GM06990 (cell line): ENCODE data around the gene DENND2C.
A peak's percentile ranks its signal among the peaks of the same experiment; 100 is the strongest.

Experiments
- DNase-seq: peaks from one replicate; pipeline ENCODE4 v3.0.0-alpha.2; 2011; ENCODE audit not compliant: insufficient read length; ENCODE audit errors: extremely low read depth
- H3K27me3 ChIP-seq: replicated peaks from 2 replicates; pipeline ENCODE4 v1.6.0; 2011; ENCODE audit warnings: low read length; ENCODE audit not compliant: control insufficient read depth, insufficient read depth
- H3K36me3 ChIP-seq: 2 replicates; pipeline ENCODE4 v1.5.1; 2011; ENCODE audit warnings: low read length; ENCODE audit not compliant: control insufficient read depth, insufficient read depth
- H3K4me3 ChIP-seq: replicated peaks from 2 replicates; pipeline ENCODE4 v1.5.1; 2011; ENCODE audit warnings: low read depth, mild to moderate bottlenecking, control low read depth, low read length
- TF ChIP-seq, protein P1 (sequence below): IDR thresholded peaks from 2 replicates; pipeline ENCODE4 v1.5.1; 2011; ENCODE audit warnings: low read length, control low read depth, mild to moderate bottlenecking, inconsistent platforms; ENCODE audit not compliant: insufficient read depth, poor library complexity, severe bottlenecking

The DENND2C gene

DNA sequence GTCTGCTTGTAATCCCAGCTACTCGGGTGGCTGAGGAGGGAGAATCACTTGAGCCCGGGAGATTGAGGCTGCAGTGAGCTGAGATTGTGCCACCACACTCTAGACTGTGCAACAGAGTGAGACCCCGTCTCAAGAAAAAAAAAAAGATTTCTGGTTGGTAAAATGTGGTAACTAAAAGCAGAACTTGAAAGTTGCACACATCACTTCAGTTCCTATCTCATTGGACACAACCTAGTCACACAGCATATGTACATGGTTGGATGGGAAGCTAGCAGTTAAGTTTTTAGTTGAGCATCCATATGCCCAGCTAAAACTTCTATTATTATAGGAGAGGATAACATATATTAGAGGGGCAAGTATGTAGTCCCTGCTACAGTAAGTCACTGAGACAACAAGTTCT, 110.5 kb downstream of the DENND2C start:
- Histone ChIP-seq H3K4me3 (no peak overlapping the region), H3K27me3 (no peaks in the 10 kb centered on the region), H3K36me3 (no peaks in the 10 kb centered on the region)
- peak; percentile 17 for DNase-seq
- TF ChIP-seq, protein P1, sequence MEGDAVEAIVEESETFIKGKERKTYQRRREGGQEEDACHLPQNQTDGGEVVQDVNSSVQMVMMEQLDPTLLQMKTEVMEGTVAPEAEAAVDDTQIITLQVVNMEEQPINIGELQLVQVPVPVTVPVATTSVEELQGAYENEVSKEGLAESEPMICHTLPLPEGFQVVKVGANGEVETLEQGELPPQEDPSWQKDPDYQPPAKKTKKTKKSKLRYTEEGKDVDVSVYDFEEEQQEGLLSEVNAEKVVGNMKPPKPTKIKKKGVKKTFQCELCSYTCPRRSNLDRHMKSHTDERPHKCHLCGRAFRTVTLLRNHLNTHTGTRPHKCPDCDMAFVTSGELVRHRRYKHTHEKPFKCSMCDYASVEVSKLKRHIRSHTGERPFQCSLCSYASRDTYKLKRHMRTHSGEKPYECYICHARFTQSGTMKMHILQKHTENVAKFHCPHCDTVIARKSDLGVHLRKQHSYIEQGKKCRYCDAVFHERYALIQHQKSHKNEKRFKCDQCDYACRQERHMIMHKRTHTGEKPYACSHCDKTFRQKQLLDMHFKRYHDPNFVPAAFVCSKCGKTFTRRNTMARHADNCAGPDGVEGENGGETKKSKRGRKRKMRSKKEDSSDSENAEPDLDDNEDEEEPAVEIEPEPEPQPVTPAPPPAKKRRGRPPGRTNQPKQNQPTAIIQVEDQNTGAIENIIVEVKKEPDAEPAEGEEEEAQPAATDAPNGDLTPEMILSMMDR = no peak

DNA sequence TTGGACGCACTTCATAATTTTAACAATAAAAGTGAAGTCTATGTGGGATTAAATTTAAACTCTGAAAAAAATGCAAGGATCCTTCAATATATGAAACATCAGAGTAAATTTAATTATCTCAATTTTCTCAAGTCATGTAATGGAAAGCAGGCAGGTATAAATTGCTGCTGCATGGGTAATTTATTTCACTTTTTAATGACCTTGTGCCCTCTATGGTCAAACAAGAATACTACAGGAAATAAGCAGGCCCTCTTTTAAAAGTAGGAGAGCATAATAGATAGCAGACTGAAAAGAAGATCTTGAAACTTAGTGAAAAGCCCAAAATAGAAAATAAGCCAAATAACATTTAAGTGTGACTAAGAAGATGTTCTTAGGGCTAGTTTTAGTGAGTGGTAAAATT, 111.3 kb downstream of the DENND2C start:
- DNase-seq = no peak
- H3K36me3 ChIP-seq = no peaks in the 10 kb centered on the region
- TF ChIP-seq, protein P1 = peak; percentile 40
- no peak overlapping the region for H3K4me3 ChIP-seq
- no peaks in the 10 kb centered on the region for H3K27me3 ChIP-seq

DNA sequence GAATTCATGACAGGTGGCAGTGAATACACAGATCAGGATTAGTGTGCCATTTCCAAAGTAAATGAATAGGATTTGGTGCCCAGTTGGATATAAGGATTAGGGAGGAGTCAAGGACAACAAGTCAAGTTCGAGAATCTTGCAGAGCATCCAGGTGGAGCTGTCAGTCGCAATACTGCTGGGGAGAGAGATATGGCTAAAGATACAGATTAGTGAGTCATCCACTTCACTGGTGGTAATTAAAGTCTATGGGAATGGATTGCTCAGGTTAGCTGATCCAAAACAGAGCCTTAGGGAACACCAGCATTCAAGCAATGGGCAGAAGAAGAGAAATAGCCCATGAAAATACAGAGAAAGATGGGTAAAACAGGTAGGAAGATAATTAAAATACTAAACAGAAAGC, 115.3 kb downstream of the DENND2C start:
- TF ChIP-seq, protein P1 = no peak
- no peak for DNase-seq
- H3K27me3 ChIP-seq = no peaks in the 10 kb centered on the region
- no peak overlapping the region for H3K4me3 ChIP-seq
- no peaks in the 10 kb centered on the region for H3K36me3 ChIP-seq

DNA sequence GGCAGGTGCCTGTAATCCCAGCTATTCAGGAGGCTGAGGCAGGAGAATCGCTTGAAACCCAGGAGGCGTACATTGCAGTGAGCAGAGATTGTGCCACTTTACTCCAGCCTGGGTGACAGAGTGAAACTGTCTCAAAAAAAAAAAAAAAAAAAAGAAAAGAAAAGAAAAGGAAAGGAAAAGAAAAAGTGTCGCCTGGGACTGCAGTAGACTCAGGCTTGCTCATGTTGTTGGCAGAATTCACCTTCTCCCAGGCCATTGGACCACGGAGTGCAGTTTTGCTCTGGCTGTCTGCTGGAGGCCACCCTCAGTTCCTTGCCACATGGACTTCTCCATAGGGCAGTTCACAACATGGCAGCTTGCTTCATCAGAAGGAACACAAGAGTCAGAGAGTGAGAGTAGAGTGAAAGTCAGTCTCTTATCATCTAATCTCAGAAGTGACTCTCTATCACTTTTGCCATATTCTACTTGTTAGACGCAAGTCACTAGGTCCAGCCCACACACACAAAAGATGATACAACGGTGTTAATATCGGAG, 117.7 kb downstream of the DENND2C start:
- no peak for DNase-seq
- TF ChIP-seq, protein P1 = no peak
- H3K36me3 ChIP-seq = no peaks in the 10 kb centered on the region
- H3K27me3 ChIP-seq = no peaks in the 10 kb centered on the region
- H3K4me3 ChIP-seq = no peak overlapping the region

DNA sequence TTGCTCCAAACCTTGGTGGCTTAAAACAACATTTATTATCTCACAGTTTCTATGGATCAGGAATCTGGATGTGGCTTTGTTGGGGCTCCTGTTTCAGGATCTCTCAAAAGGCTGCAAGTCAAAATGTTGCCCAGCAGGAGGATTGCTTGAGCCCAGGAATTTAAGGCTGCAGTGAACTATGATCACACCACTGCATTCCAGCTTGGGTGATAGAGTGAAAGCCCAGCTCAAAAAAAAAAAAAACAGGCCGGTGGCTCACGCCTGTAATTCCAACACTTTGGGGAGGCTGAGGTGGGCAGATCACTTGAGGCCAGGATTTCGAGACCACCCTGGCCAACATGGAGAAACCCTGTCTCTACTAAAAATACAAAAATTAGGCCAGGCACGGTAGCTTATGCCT, 118.4 kb downstream of the DENND2C start:
- TF ChIP-seq, protein P1 = no peak
- DNase-seq = no peak
- H3K27me3 ChIP-seq = no peaks in the 10 kb centered on the region
- H3K36me3 ChIP-seq = no peaks in the 10 kb centered on the region
- no peak overlapping the region for H3K4me3 ChIP-seq

DNA sequence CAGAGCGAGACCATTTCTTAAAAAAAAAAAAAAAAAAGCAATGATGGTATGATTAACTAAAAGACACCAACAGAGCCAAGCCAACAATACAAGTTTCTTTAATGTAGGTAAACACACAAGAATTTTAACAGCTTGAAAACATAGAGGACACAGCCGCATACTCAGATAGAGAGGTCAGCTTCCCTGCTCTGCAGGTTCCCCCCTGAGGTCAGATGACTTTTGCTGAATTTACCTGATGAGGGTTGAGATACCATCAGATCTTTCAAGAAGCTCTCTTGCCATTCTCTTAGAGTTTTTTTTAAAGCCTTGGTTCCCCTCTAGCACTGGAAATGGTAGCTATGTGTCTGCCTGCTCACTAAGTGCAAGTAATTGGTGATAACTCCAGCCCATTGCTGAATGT, 119.5 kb downstream of the DENND2C start:
- Histone ChIP-seq H3K4me3 (no peak overlapping the region), H3K27me3 (no peaks in the 10 kb centered on the region), H3K36me3 (no peaks in the 10 kb centered on the region)
- no peak for DNase-seq
- TF ChIP-seq, protein P1 = no peak
